Measurements from ENCODE around the gene CPN1.
A peak's percentile ranks its signal among the peaks of the same experiment; 100 is the strongest.
"Not testable (repeated sequence)": the region's sequence is repeated elsewhere in the genome, so short reads cannot be mapped to it uniquely, and the experiment has no call there.

Gene CPN1

GRCh38 chr10:100020886-100021253 is 60.8 kb downstream of the CPN1 start:
- DNase-seq: no peak

GRCh38 chr10:100020142-100020885 is 61.4 kb downstream of the CPN1 start:
- peak; percentile 61 for DNase-seq

- DNase-seq: no peak
Observed at GRCh38 chr10:100019787-100020141, 61.9 kb downstream of the CPN1 start.

GRCh38 chr10:100014071-100014762 is 67.5 kb downstream of the CPN1 start:
- no peak for DNase-seq

GRCh38 chr10:100013621-100014020 is 68.0 kb downstream of the CPN1 start:
- no peak for DNase-seq

GRCh38 chr10:100011906-100012305 is 69.8 kb downstream of the CPN1 start:
- not testable (repeated sequence) for DNase-seq

GRCh38 chr10:100009793-100010676 is 71.6 kb downstream of the CPN1 start, which contains the start of gene DNMBP:
Gene DNMBP, minus strand, starts transcription at chr10:100009947. Its CDS starts 37,823 bp downstream, at chr10:99972124.
- DNase-seq: peak; percentile 85

GRCh38 chr10:100009283-100009792 is 72.3 kb downstream of the CPN1 start:
- peak; percentile 3 for DNase-seq

GRCh38 chr10:100008708-100009282 is 72.9 kb downstream of the CPN1 start:
- DNase-seq: no peak

- DNase-seq: no peak
Observed at GRCh38 chr10:100008142-100008522, 73.5 kb downstream of the CPN1 start.

GRCh38 chr10:100007231-100008141 is 74.2 kb downstream of the CPN1 start:
- DNase-seq: no peak

- peak; percentile 52 for DNase-seq
Observed at GRCh38 chr10:100006243-100006886, 75.3 kb downstream of the CPN1 start.

- no peak for DNase-seq
Observed at GRCh38 chr10:100004805-100005510, 76.7 kb downstream of the CPN1 start.

- no peak for DNase-seq
Observed at GRCh38 chr10:100000109-100000644, 81.5 kb downstream of the CPN1 start.

GRCh38 chr10:99999319-100000108 is 82.2 kb downstream of the CPN1 start:
- no peak for DNase-seq

- no peak for DNase-seq
Observed at GRCh38 chr10:99998889-99999288, 82.8 kb downstream of the CPN1 start.

- no peak for DNase-seq
Observed at GRCh38 chr10:99996671-99997648, 84.7 kb downstream of the CPN1 start.

- no peak for DNase-seq
Observed at GRCh38 chr10:99995713-99996112, 86.0 kb downstream of the CPN1 start.

Measured in activated CD4-positive, alpha-beta T cell treated with anti-CD3 and anti-CD28 coated beads, Interleukin-10, Interleukin-2, amounts not matched to agents 100 ng/mL and 50 ng/mL, durations not matched to agents 16 hours and 8 hours (primary cell).